GM21390 (cell line): ENCODE data around the gene FAM219B.

ENCODE experiments used
- ATAC-seq: cut with Tn5 transposase; IDR thresholded peaks from one replicate; pipeline ENCODE4 v1.9.1; 2021; ENCODE audit not compliant: unreplicated experiment

The FAM219B gene

DNA sequence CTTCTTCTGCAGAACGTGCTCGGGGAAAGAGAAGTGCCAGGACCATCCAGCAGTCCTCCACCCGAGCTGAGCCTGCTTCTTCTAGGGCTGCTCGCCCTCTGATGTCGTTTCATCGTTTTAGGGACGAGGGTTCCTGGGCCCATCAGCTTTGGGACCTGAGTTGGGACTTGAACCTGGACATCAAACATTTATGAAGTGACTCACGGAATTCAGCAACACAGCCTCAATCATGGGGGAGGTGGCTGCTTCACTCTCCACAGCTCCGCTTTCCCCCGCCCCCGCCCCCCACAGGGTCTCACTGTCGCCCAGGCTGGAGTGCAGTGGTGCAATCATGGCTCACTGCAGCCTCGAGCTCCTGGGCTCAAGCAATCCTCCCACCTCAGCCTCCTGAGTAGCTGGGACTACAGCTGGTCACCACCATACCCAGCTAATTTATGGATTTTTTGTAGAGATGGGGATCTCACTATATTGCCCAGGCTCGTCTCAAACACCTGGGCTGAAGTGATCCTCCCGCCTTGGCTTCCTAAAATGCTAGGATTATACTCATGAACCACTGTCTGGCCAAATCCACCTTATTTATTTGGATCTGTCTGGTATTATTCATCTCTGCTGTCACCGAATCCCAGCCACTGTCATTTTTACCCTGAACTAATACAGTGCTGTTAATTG is 32.8 kb downstream of the FAM219B start:
- ATAC-seq, result no peak

DNA sequence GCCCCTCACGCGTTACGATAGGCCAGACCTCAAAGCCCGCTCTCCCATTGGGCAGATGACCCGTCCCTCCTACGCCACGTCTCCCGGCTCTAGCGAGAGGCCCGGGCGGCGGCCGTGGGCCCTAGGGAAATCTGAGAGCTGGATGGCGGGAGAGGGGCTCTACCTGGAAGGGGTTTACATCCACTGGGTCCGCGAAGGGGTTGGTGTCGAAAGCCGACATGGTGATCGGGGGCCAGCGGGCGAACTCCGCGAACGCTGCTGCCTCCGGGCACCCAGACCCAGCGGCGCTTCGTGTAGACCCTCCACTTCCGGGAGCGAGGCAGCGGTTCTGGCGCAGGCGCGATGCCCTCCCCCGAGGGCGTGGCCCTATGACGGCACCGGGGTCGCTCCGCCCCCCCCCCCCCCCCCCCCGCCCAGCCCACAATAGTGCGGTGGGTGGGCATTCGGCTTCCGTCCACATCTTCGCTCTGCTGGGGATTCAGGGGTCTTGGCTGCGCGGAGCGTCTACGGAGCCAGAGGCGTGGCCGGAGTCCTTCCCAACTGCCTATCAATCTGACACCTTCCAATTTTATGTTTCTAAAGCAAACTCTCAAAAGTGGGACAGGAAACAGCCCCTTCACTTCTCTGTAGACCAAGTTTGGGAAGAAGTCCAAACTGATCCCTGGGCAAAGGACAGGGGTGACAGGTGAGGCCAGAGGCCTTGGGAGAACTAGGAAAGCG is 33.5 kb downstream of the FAM219B start, which contains the start of gene SCAMP2:
SCAMP2 (minus strand) TSS at position 330 of the 720 bp plus-strand sequence; CDS start at position 220, 110 bp downstream.
- peak; percentile 73 for ATAC-seq

- ATAC-seq, result no peak
These were observed 34.0 kb downstream of the FAM219B start for GRCh38 chr15:74872702-74873035.

DNA sequence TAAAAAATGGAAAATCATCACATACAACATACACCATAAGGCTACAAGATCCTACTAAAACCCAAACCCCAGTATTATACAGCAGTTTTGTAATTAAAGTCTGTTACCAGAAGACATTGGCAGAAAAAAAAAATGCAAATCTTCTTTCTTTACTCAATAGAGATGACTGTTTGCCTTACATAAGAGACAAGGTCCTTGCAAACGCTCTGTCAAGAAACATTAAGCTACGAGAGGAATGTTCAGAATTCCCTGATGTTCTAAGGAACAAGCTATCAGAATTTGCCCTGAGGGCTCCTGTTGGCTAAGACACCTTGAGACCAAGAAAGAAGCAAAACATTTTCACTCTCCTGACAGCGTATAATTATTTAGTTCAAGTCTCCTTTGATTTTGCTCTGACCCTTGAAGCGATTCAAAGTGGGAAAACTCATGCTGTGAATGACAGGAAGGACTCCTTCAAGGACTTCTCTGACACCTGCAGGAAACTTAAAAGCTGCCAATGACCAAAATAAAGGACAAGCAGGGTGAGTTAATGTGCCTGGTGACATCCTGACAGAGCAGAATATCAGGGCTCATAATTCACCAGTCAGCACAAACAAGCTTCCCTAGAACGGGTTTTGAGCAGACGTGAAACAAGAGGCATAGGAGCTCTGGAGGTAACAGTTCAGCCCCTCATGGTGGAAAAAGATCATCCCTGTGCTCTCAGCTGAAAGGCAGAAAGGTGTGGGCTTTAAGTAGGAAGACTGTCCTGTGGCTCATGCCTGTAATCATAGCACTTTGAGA is 36.0 kb downstream of the FAM219B start:
- no peak for ATAC-seq

GRCh38 chr15:74869726-74870407 is 36.8 kb downstream of the FAM219B start:
- peak; percentile 56 for ATAC-seq

DNA sequence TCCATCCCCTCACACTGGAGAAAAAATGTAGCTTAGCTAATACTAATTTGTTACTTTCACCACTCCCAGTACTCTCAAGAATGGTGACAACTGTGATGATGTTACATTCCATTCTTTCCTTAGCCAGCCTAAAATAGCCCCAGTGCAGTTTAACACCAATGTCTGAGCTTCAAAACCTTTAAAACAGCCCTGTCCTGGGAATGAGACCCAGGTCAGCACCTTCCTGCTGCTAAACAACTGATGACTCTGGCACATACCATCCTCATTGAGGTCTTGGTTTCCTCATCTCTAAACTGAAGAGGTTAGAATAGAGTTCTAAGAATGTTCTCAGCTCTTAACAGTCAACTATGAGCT is 37.3 kb downstream of the FAM219B start:
- ATAC-seq, result no peak

GRCh38 chr15:74868059-74868458 is 38.6 kb downstream of the FAM219B start:
- ATAC-seq, result no peak

- no peak for ATAC-seq
These were observed 39.1 kb downstream of the FAM219B start for GRCh38 chr15:74867466-74868038.

DNA sequence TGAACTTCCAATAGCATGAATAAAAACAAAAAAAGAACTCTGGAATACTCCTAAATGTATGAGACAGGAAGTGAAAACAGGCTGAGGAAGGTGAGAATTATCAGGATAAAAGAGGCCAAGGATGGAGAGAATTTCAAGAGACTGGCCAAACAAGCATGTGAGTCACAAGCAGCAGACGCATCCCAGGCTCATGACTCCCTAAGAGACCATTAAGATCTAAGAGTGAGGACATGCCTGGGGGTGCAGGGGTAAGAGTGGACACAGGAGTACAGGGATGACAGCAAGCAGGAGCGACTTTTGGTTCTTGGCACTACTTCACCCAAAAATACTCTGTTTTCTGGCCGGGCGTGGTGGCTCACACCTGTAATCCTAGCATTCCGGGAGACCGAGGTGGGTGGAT is 40.6 kb downstream of the FAM219B start:
- no peak for ATAC-seq

- ATAC-seq, result no peak
These were observed 41.3 kb downstream of the FAM219B start for GRCh38 chr15:74865316-74865715.

GRCh38 chr15:74864296-74864695 is 42.4 kb downstream of the FAM219B start:
- ATAC-seq, result no peak

- ATAC-seq, result no peak
These were observed 43.2 kb downstream of the FAM219B start for GRCh38 chr15:74863239-74864056.

DNA sequence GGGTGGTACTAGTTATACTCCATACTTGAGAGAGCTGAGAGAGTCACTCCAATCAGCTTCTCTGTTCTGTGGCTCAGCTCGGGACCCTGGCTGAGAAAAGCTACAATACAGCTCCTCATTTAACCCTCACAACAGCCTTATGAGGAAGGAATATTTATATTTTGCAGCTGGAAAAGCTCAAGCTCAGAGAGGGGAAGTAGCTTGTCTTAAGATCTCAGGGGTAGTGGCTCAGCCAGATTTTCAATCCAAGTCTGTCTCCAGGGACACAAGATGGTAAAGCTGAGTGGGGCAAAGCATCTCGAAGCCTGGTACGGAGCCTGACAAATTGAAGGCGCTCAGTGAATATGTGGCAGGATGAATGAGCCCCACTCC is 48.3 kb downstream of the FAM219B start:
- ATAC-seq, result no peak

DNA sequence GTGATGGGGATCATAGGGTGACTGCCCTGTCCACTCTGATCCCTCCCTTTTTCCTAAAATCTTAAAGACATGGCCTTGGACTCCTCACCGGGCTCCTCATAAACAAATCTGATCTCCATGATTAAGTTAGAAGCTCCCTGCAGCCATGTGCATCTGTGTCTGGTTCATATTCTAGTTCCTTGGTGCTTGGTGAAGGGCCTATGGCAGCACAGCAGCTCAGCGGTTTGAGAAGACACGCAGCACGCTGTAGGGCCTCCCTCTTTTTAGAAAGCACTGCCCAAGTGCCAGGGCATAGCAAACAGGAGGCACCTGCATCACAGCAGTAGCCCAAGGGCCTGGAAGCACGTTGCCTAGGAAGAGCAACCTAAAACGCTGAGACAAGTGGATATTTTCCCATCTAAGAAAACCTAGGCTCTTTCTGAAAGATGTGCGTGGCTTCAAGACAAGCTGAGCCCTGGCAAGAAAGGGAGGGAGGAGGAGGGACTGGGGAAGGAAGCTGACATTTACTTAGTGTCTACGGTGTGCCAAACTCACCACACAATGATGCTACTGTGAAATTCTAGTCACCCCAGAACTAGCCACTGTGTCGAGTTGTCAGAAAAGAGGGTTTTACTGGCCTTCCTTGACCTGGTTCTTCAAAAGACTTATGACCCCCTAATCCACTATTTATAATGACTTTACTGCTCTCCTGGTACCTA is 48.8 kb downstream of the FAM219B start:
- ATAC-seq, result no peak

DNA sequence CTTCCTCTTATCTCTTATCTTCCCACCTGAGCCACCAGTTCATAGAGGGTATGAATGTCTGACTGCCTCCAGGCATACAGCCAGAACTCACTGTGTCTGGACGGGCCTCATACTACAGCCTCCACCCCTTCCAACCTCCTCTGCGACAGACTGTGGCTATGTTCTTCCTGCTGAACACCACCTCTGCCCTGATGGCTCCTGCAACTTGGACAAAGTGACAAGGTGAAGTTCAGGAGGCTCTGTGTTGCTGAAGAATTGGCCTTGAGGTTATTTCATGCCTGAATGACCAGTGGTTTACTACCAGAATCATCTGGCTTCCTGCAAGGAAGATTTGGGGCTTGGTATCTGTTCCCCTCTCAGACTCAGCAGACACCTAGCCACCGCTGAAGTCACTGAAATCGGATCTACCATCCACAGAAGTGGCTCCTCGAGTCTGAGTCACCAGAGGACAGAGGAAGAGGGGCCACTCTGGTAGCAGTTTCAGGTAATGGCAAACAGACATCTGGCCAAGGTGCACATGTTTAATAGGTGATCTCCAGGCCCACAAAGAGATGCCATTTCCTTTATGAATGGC is 49.5 kb downstream of the FAM219B start:
- ATAC-seq, result peak; percentile 76

DNA sequence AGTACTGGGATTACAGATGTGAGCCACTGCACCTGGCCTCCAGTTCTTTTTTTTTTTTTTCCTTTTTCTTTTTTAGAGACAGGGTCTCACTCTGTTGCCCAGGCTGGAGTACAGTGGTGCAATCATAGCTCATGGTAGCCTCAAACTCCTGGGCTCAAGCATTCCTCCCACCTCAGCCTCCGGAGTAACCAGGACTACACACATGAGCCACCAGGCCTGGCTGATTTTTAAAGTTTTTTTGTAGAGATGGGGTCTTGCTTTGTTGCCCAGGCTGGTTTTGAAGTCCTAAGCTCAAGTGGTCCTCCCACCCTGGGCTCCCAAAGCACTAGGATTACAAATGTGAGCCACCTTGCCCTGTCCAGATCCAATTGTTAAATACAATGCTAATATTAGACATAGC is 50.1 kb downstream of the FAM219B start:
- ATAC-seq, result no peak

GRCh38 chr15:74855857-74856256 is 50.8 kb downstream of the FAM219B start:
- ATAC-seq, result no peak

GRCh38 chr15:74854453-74855022 is 52.1 kb downstream of the FAM219B start:
- no peak for ATAC-seq

GRCh38 chr15:74851960-74852359 is 54.7 kb downstream of the FAM219B start:
- no peak for ATAC-seq
